Epithelial cell of esophagus (primary cell): Measurements from ENCODE around the gene SLC9B1.
A peak's percentile ranks its signal among the peaks of the same experiment; 100 is the strongest.
"Not testable (repeated sequence)": the region's sequence is repeated elsewhere in the genome, so short reads cannot be mapped to it uniquely, and the experiment has no call there.

Source experiments
- DNase-seq: peaks from one replicate; pipeline ENCODE4 v3.0.0; 2010; ENCODE audit warnings: low read depth
- H3K4me3 ChIP-seq: 2 replicates; pipeline ENCODE4 v1.5.1; 2011; ENCODE audit warnings: mild to moderate bottlenecking, low read length, control low read depth
- TF ChIP-seq, protein P1 (sequence below): IDR thresholded peaks from 2 replicates; pipeline ENCODE4 v1.5.1; 2011; ENCODE audit warnings: low read depth, mild to moderate bottlenecking, low read length, control low read depth, inconsistent platforms; ENCODE audit not compliant: insufficient read depth; ENCODE audit errors: missing control alignments

SLC9B1 gene

GRCh38 chr4:103010804-103011203 lies 8.7 kb downstream of the SLC9B1 start:
- no peak overlapping the region for H3K4me3 ChIP-seq
- no peak for DNase-seq
- TF ChIP-seq, protein P1, sequence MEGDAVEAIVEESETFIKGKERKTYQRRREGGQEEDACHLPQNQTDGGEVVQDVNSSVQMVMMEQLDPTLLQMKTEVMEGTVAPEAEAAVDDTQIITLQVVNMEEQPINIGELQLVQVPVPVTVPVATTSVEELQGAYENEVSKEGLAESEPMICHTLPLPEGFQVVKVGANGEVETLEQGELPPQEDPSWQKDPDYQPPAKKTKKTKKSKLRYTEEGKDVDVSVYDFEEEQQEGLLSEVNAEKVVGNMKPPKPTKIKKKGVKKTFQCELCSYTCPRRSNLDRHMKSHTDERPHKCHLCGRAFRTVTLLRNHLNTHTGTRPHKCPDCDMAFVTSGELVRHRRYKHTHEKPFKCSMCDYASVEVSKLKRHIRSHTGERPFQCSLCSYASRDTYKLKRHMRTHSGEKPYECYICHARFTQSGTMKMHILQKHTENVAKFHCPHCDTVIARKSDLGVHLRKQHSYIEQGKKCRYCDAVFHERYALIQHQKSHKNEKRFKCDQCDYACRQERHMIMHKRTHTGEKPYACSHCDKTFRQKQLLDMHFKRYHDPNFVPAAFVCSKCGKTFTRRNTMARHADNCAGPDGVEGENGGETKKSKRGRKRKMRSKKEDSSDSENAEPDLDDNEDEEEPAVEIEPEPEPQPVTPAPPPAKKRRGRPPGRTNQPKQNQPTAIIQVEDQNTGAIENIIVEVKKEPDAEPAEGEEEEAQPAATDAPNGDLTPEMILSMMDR, result no peak

GRCh38 chr4:103008875-103009729 lies 10.4 kb downstream of the SLC9B1 start:
- no peak overlapping the region for H3K4me3 ChIP-seq
- peak; percentile 81 for DNase-seq
- TF ChIP-seq, protein P1, result peak; percentile 71

DNA sequence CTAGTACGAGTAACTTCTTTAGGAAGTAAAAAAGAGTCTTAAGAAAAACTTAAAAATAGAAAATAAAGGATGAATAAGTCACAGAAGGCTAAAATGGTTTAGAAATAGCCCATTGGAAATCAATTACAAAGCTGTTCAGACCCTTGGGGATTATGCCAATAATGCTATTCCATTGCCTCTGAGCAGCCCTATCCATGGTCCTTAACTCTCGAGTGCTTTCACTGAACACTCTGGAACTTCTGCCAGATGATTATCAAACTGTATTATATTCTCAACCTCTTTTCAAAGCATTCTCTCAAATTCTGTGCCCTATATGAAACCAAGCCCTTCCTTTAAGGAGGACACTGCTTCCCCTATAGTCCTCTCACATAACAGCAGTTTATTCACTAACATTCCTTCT lies 17.0 kb downstream of the SLC9B1 start:
- peak; percentile 38 for DNase-seq
- no peak overlapping the region for H3K4me3 ChIP-seq
- TF ChIP-seq, protein P1, result no peak

DNA sequence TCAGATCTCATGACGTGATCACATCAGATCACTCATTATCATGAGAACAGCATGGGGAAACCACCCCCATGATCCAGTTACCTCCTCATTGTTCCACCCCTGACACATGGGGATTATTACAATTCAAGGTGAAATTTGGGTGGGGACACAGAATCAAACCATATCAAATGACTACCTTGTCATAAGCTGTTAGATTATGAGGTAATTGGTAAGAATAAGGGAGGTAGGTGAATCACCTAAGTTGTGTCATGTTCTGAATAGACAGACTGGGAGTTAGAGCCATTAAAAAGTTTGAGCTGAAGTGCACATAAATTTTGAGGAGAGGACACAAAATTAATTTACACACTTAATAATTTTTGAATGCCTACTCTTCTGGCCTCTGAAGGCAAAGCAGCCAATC lies 24.7 kb downstream of the SLC9B1 start:
- TF ChIP-seq, protein P1, result no peak
- no peak overlapping the region for H3K4me3 ChIP-seq
- peak; percentile 45 for DNase-seq

DNA sequence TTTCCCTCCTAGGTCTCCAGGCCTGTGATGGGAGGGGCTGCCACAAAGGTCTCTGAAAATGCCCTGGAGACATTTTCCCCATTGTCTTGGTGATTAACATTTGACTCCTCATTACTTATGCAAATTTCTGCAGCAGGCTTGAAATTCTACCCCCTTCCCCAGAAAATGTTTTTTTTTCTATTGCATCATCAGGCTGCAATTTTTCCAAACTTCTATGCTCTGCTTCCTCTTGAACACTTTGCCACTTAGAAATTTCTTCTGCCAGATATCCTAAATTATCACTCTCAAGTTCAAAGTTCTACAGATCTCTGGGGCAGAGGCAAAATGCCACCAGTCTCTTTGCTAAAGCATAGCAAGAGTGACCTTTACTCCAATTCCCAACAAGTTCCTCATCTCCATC lies 25.5 kb downstream of the SLC9B1 start:
- not testable (repeated sequence) for H3K4me3 ChIP-seq, DNase-seq

DNA sequence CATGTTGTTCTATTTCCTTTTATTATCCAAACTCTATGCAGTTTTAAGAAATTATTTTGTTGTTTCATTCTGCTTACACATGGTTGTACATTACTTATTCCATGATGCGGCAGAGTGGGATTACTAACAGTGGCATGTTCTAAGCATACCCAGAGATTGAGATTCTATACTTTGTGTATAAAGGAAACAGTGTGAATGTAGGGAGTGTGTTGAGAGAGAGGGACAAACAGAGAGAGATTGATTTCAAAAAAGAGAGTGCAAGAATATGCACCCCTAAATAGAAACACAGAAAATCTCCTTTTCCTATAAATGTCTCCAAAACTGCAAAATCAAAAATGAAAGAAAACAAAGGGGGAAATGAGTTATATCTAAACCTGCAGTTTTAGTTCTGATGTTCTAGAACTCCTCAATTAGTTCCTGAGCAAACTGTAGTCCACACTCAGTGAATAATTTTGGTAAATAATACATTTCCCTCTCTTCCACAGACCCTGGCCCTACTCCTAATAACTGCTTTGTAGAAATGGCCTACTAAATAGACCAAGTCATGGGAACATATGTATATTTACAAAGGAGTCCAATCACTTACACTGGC lies 31.0 kb downstream of the SLC9B1 start:
- no peak for DNase-seq
- TF ChIP-seq, protein P1, result no peak
- no peak overlapping the region for H3K4me3 ChIP-seq

DNA sequence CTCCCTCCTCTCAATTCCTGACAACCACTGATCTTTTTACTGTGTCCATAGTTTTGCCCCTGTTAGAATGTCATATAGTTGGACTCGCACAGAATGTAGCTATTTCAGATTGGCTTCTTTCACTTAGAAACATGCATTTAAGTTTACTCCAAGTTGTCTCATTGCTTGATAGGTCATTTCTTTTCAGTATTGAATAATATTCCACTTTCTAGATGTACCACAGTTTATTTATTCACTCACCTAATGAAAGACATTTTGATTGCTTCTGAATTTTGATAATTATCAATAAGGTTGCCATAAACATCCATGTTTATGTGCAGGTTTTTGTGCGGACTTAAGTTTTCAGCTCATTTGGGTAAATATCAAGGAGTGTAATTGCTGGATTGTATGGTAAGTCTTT lies 38.5 kb downstream of the SLC9B1 start:
- no peak for DNase-seq
- no peak overlapping the region for H3K4me3 ChIP-seq
- TF ChIP-seq, protein P1, result no peak

GRCh38 chr4:102961813-102962212 lies 57.7 kb downstream of the SLC9B1 start:
- DNase-seq, H3K4me3 ChIP-seq: not testable (repeated sequence)
